ENCODE data around the gene RWDD2A. TPM values are rescaled to one million over a fixed set of nuclear protein-coding genes. Genes with fewer than 3 reads are reported as not detected.
A peak's percentile ranks its signal among the peaks of the same experiment; 100 is the strongest.

Gene RWDD2A
- total and polyA plus RNA-seq, 9 of the 15 experiments (the other 6 are each of a cell fraction or from before 2014, with no cell fraction given) = 1.6 to 4.7 (median 2.1) TPM

DNA sequence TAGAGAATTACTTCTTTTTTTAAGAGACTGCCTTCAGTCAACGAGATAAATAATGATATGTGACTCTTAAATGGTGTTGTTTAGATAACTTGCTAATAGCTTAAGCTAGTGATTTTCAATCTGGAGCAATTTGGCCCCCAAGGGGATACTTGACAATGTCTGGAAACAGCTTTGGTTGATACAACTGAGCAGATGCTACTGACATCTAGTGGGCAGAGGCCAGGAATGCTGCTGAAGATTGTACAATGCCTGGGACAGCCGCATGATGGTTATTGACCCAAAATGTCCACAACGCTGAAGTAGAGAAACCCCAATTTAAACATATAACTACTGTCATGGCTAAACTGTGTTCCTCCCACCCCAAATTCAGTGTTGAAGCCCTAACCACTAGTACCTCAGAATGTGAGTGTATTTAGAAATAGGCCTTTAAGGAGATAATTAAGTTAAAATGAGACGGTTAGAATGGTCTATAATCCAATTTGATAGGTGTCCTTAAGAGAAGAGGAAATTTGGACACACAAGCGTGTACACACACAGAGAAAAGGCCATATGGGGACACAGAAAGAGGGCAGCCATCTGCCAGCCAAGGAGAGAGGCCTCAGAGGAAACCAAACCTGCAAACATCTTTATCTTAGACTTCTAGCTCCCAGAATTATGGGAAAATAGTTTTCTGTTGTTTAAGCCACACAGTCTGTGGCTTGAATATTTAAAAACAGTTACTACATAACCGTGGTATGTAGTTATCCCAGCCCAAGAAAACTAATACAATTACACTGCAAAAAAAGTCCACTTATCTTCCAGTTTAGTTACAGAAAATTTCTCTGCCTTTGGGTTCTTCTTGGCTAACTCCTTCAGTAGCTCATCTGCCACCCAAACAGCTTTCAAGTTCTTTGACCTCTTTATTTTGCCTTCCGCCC is 22.2 kb downstream of the RWDD2A start (continued):
- TF ChIP-seq, protein P1, sequence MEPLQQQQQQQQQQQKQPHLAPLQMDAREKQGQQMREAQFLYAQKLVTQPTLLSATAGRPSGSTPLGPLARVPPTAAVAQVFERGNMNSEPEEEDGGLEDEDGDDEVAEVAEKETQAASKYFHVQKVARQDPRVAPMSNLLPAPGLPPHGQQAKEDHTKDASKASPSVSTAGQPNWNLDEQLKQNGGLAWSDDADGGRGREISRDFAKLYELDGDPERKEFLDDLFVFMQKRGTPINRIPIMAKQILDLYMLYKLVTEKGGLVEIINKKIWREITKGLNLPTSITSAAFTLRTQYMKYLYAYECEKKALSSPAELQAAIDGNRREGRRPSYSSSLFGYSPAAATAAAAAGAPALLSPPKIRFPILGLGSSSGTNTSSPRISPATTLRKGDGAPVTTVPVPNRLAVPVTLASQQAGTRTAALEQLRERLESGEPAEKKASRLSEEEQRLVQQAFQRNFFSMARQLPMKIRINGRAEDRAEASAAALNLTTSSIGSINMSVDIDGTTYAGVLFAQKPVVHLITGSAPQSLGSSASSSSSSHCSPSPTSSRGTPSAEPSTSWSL (CRISPR knock-in tag; IDR thresholded peaks at IDR 0.05; ENCODE audit: borderline replicate concordance) = no peak
- TF ChIP-seq BRF1 (IDR thresholded peaks at IDR 0.05; ENCODE audit: borderline replicate concordance, extremely low read depth, insufficient read length) = no peak
- TF ChIP-seq, protein P2, sequence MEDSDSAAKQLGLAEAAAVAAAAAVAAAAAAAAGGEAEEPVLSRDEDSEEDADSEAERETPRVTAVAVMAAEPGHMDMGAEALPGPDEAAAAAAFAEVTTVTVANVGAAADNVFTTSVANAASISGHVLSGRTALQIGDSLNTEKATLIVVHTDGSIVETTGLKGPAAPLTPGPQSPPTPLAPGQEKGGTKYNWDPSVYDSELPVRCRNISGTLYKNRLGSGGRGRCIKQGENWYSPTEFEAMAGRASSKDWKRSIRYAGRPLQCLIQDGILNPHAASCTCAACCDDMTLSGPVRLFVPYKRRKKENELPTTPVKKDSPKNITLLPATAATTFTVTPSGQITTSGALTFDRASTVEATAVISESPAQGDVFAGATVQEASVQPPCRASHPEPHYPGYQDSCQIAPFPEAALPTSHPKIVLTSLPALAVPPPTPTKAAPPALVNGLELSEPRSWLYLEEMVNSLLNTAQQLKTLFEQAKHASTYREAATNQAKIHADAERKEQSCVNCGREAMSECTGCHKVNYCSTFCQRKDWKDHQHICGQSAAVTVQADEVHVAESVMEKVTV (CRISPR knock-in tag; IDR thresholded peaks at IDR 0.05) = peak; percentile 79
- TF ChIP-seq HDGF (IDR thresholded peaks at IDR 0.05) = no peak
- no peak for TF ChIP-seq ZNF583 (CRISPR knock-in tag; IDR thresholded peaks at IDR 0.05)
- no peak for TF ChIP-seq ZNF347 (CRISPR knock-in tag; IDR thresholded peaks at IDR 0.05; ENCODE audit: low read depth)
- TF ChIP-seq, protein P3, sequence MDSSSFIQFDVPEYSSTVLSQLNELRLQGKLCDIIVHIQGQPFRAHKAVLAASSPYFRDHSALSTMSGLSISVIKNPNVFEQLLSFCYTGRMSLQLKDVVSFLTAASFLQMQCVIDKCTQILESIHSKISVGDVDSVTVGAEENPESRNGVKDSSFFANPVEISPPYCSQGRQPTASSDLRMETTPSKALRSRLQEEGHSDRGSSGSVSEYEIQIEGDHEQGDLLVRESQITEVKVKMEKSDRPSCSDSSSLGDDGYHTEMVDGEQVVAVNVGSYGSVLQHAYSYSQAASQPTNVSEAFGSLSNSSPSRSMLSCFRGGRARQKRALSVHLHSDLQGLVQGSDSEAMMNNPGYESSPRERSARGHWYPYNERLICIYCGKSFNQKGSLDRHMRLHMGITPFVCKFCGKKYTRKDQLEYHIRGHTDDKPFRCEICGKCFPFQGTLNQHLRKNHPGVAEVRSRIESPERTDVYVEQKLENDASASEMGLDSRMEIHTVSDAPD (CRISPR knock-in tag; IDR thresholded peaks at IDR 0.05) = no peak
- TF ChIP-seq, protein P4, sequence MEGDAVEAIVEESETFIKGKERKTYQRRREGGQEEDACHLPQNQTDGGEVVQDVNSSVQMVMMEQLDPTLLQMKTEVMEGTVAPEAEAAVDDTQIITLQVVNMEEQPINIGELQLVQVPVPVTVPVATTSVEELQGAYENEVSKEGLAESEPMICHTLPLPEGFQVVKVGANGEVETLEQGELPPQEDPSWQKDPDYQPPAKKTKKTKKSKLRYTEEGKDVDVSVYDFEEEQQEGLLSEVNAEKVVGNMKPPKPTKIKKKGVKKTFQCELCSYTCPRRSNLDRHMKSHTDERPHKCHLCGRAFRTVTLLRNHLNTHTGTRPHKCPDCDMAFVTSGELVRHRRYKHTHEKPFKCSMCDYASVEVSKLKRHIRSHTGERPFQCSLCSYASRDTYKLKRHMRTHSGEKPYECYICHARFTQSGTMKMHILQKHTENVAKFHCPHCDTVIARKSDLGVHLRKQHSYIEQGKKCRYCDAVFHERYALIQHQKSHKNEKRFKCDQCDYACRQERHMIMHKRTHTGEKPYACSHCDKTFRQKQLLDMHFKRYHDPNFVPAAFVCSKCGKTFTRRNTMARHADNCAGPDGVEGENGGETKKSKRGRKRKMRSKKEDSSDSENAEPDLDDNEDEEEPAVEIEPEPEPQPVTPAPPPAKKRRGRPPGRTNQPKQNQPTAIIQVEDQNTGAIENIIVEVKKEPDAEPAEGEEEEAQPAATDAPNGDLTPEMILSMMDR (IDR thresholded peaks at IDR 0.05 in 2 of 3, conservative IDR thresholded peaks at IDR 0.05 in 1 of 3; ENCODE audit: insufficient read depth in 2 of 3, low read depth in 1 of 3, low read length in 3 of 3) = peak; percentile 84 to 91 (median 90)
- TF ChIP-seq FOS (IDR thresholded peaks at IDR 0.05; ENCODE audit: extremely low read depth, insufficient read length) = no peak
- TF ChIP-seq FOXA3 (CRISPR knock-in tag; conservative IDR thresholded peaks at IDR 0.05 in 1 of 2, IDR thresholded peaks at IDR 0.05 in 1 of 2) = no peak
- no peak for TF ChIP-seq CREM (IDR thresholded peaks at IDR 0.05; ENCODE audit: low read depth)
- no peak for TF ChIP-seq RHOXF2B (CRISPR knock-in tag; conservative IDR thresholded peaks at IDR 0.05)
- TF ChIP-seq LCOR (CRISPR knock-in tag; IDR thresholded peaks at IDR 0.05) = 0 out of 2 replicates have a peak, but pooled peaks have one; percentile 27
- TF ChIP-seq, protein P5, sequence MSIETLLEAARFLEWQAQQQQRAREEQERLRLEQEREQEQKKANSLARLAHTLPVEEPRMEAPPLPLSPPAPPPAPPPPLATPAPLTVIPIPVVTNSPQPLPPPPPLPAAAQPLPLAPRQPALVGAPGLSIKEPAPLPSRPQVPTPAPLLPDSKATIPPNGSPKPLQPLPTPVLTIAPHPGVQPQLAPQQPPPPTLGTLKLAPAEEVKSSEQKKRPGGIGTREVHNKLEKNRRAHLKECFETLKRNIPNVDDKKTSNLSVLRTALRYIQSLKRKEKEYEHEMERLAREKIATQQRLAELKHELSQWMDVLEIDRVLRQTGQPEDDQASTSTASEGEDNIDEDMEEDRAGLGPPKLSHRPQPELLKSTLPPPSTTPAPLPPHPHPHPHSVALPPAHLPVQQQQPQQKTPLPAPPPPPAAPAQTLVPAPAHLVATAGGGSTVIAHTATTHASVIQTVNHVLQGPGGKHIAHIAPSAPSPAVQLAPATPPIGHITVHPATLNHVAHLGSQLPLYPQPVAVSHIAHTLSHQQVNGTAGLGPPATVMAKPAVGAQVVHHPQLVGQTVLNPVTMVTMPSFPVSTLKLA (conservative IDR thresholded peaks at IDR 0.05) = 0 out of 4 replicates have a peak, but pooled peaks of 1 of the 2 experiments have one; percentile 19
- no peak for TF ChIP-seq TOE1 (IDR thresholded peaks at IDR 0.05; ENCODE audit: borderline replicate concordance)
- no peak for TF ChIP-seq TOE1 (CRISPR knock-in tag; IDR thresholded peaks at IDR 0.05; ENCODE audit: borderline replicate concordance, low read depth)

Measured in K562 (cell line).